Head of caudate nucleus (tissue), 42 donors: ENCODE measurements around the gene SCN4A.
"Not testable (repeated sequence)": the region's sequence is repeated elsewhere in the genome, so short reads cannot be mapped to it uniquely, and the experiment has no call there.

Experiments used
- DNase-seq, 42 donors: peaks; one replicate each; pipeline versions ENCODE4 v3.0.0 to v3.0.0-alpha.2; 2020 to 2021; ENCODE audit warnings: mixed read lengths in 7 of 42
- intact Hi-C: fragments of 100-400 bp; cut with DNase I; formaldehyde crosslinking; loops from one replicate; pipeline ENCODE4 v1.15.0; 2022

Gene SCN4A

DNA sequence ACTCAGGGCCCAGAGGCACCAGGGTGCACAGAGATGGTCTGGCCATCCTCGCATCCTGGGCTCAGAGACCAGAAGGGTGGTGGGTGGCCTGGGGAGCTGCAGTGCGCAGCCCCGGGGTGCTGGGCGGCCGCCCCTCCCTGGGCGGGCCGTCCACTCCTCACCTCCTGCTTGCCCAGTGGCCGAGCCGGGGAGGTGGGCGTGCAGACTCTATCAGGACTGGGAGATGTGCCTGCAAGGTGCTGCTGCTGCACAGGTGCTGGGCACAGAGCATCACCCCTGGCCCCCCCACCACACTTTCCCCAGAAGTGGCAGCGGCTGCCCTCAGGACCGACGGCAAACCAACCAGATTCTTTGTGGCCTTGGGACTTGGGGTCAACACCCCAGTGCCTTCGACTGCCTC lies at the start of gene SCN4A:
Gene SCN4A (minus strand): TSS at position 123 of the 400 bp plus-strand sequence. CDS start 77 bp downstream, at position 46.
- no peak for DNase-seq
- intact Hi-C loops = no loop called here

- DNase-seq = peak in 5 of 42 donors; percentile 5 to 52 (median 31)
- intact Hi-C loops = no loop called here
These were observed 47.5 kb upstream of the SCN4A start, which contains the start of gene ICAM2 for GRCh38 chr17:64020056-64020766. TSS of gene ICAM2 (minus strand) at chr17:64020633. CDS start at chr17:64006691, 13,942 bp downstream.

GRCh38 chr17:64019551-64019961 lies 46.8 kb upstream of the SCN4A start:
- intact Hi-C loops = not testable (repeated sequence)
- peak in 3 of 42 donors; percentile 3 to 12 (median 4) for DNase-seq

- intact Hi-C loops = no loop called here
- DNase-seq = no peak
These were observed 44.8 kb upstream of the SCN4A start for GRCh38 chr17:64017381-64017980.

GRCh38 chr17:64016974-64017373 lies 44.3 kb upstream of the SCN4A start:
- intact Hi-C loops = no loop called here
- DNase-seq = no peak

DNA sequence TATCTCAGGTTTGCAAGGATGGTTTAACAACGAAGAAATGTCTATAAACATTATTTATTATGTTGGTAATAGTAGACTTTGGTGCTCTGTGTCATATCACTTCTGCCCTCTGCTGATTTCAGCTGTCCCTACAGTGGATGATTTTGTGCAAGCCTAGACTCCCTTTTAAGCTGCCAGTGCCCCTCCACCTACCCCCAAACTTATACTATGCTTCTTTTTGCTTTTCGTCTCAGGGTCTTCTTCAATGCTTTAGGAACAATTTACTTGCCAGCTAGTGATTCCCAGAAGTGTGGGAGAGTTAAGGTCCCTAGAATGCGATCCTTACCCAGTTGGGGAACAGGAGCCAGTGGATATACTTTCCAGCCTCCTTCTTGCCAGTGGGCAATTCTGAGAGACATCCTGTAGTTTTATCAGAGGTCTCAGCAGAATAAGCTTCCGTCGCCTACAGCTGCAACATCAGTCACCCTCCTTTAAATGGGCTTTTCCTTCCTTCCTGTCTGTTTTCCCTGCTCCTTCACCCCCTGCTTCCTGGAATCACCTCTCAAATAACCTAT lies 43.6 kb upstream of the SCN4A start:
- DNase-seq = no peak
- intact Hi-C loops = no loop called here

- intact Hi-C loops = no loop called here
- DNase-seq = peak in 2 of 42 donors; percentile 2 to 16
These were observed 42.7 kb upstream of the SCN4A start for GRCh38 chr17:64015447-64015846.

- DNase-seq = peak in 2 of 42 donors; percentile 3 to 5
- intact Hi-C loops = no loop called here
These were observed 37.1 kb upstream of the SCN4A start for GRCh38 chr17:64009571-64010402.

GRCh38 chr17:64008830-64009229 lies 36.1 kb upstream of the SCN4A start:
- DNase-seq = peak in 2 of 42 donors; percentile 1 to 9
- intact Hi-C loops = no loop called here

- intact Hi-C loops = no loop called here
- no peak for DNase-seq
These were observed 35.6 kb upstream of the SCN4A start for GRCh38 chr17:64008346-64008745.

GRCh38 chr17:64007838-64008282 lies 35.1 kb upstream of the SCN4A start:
- intact Hi-C loops = no loop called here

DNA sequence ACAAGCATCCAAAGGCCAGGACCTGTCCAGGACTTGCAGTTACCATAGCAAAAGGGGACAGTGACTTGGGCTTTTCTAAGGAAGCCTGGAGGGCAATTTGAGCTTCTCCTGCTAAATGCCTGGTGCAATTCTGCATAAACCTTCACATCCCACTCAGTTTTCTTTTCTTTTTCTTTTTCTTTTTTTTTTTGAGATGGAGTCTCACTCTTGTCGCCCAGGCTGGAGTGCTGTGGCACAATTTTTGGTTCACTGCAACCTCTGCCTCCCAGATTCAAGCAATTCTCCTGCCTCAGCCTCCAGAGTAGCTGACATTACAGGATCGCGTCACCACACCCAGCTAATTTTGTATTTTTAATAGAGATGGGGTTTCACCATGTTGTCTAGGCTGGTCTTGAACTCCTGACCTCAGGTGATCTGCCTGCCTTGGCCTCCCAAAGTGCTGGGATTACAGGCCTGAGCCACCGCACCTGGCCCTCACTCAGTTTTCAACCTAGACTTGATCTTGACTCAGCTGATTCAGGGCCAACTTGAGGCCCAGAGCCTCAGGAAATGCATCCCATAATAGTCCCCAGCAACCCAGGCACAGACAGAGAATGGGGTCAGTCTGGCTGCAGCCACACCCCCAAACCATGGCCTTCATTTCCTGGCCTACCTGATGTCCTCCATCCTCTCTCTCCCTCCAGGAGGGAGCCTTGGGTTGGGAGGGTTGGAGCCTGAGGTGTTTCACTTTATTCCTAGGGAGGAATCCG lies 34.5 kb upstream of the SCN4A start:
- intact Hi-C loops = not testable (repeated sequence)
- peak in 4 of 42 donors; percentile 1 to 28 (median 4) for DNase-seq

More at GRCh38 chr17:64007838-64008282, 35.1 kb upstream of the SCN4A start:
- peak in 3 of 42 donors; percentile 5 to 8 (median 6) for DNase-seq

GRCh38 chr17:64006361-64007088 lies 33.8 kb upstream of the SCN4A start:
- intact Hi-C loops = no loop called here
- DNase-seq = peak in 5 of 42 donors; percentile 2 to 48 (median 12)

DNA sequence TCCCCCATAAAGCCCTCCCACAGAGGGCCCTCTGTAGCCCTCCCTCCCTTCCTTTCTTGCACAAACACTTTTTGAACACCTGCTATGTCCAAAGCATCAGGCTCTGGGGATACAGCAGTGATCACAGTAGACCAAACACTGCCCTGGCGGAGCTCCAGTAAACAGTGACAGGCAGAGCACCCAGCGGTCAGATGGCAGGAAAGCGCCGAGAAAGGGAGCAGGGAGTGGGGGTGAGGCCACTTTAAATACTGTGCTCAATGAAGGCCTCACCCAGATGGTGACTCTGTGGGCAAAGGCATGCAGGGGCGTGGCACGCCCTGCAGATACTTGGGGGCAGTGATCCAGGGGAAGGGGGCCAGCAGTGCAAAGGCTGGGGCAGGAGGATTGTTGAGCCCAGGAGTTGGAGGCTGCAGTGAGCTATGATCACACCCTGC lies 33.0 kb upstream of the SCN4A start:
- DNase-seq = peak in 5 of 42 donors; percentile 3 to 42 (median 15)
- intact Hi-C loops = no loop called here

DNA sequence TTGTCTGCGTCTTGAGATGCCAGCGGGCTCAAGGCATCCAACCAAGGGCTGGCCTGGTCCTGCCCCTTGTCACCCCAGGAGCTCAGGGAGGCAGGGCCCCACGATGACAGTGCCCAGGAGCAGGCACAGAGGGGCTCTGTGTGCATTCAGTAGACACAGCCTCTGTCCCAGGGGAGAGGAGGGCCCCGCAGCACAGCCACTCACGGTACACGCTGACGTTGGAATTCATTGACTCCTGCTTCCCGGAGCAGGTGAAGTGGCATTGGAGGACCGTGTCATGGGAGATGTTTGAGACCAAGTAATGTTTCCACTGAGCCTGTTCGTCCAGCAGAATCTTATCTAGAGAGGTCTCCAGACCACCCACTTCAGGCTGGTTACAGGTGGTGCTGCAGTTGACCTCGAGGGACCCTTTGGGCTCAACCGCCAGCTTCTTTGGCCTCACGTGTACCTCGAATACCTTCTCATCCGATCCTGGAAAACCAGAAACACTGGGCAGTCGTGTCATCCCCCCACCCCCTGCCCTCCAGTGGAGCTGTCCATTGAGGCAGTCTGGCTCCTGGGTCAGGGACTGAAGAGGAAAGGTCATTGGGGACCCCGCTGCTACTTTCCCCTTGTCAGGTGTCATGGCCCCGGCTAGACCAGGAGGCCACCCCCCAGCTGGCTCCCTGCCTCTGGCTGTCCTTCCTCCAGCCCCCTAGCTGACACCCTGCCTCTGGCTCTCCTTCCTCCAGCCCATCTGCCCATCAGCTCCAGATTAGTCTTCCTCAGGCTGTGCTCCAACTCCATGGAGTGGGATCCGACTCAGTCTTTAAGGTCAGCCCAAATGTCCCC lies 32.4 kb upstream of the SCN4A start:
- DNase-seq = peak in 5 of 42 donors; percentile 7 to 27 (median 7)
- intact Hi-C loops = no loop called here

DNA sequence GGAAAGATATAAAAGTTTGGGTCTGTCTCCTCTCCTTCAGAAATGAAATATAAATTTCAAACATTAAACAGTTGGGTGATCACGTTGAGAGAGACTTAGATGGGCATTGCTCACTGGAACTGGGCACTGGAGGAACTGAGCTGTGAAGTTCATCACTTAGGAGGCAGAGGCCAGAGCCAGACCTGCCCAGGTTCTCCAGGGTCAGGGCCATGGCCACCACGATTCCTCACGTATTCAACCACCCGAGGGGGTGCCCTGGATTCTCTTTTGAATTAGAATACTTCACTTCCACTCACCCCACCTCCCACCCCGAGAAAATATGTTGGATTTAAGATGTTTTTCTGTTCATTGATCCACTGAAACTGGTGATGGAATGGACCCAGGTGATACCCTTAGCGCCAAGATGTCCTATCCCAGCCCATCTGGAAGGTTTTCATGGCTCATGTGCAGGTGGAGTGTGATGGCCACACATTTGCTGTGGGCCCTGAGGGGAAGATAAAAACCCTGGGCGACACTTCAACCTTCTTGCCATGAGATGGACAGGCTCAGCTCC lies 31.6 kb upstream of the SCN4A start:
- intact Hi-C loops = no loop called here
- DNase-seq = peak in 5 of 42 donors; percentile 0 to 15 (median 4)
